H1 (cell line): Measurements from ENCODE around the gene ZMIZ1. TPM values are rescaled to one million over a fixed set of nuclear protein-coding genes. Genes with fewer than 3 reads are reported as not detected.

Experiments
- ASH2L ChIP-seq: fragments of 200-600, 300-600 bp; sonication (generic); IDR thresholded peaks from one replicate; pipeline ENCODE4 v1.7.1; 2017; ENCODE audit warnings: low read length
- CTBP2 ChIP-seq: IDR thresholded peaks from 2 replicates; pipeline ENCODE4 v1.7.0; 2011; ENCODE audit warnings: borderline replicate concordance, mild to moderate bottlenecking, moderate library complexity, mixed read lengths, low read length; ENCODE audit not compliant: insufficient read depth, insufficient read length
- FOSL1 ChIP-seq: IDR thresholded peaks from 2 replicates; pipeline ENCODE4 v1.6.1; 2011; ENCODE audit warnings: mild to moderate bottlenecking, low read depth, low read length, moderate library complexity; ENCODE audit not compliant: insufficient read depth
- JUN ChIP-seq: IDR thresholded peaks from 2 replicates; pipeline ENCODE4 v1.6.1; 2011; ENCODE audit warnings: low read depth, mild to moderate bottlenecking, improper control_type of control experiment, low read length
- KDM5A ChIP-seq: fragments of 200-600 bp; IDR thresholded peaks from 2 replicates; pipeline ENCODE4 v1.7.1; 2012; ENCODE audit warnings: mild to moderate bottlenecking, low read length, inconsistent platforms, mixed read lengths
- NANOG ChIP-seq: IDR thresholded peaks from 2 replicates; pipeline ENCODE4 v1.6.1; 2011; ENCODE audit warnings: low read length, low read depth, mild to moderate bottlenecking, inconsistent platforms; ENCODE audit not compliant: insufficient read depth, poor library complexity, severe bottlenecking
- RAD21 ChIP-seq, 2 experiments: IDR thresholded peaks in 1 of 2; conservative IDR thresholded peaks in 1 of 2; 2 replicates each; pipeline ENCODE4 v1.6.1; 2011; ENCODE audit warnings: low read depth in 2 of 2, low read length in 2 of 2, improper control_type of control experiment in 1 of 2, inconsistent platforms in 1 of 2, mild to moderate bottlenecking in 1 of 2, moderate library complexity in 1 of 2
- SP2 ChIP-seq: IDR thresholded peaks from 2 replicates; pipeline ENCODE4 v1.6.1; 2012; ENCODE audit warnings: mild to moderate bottlenecking, low read length, inconsistent platforms
- YY1 ChIP-seq: IDR thresholded peaks from 2 replicates; pipeline ENCODE4 v1.6.1; 2011; ENCODE audit warnings: low read depth, mild to moderate bottlenecking, low read length
- polyA plus RNA-seq, 7 experiments: library from polyadenylated mRNA; depleted of rRNA in 3 of 7; stranded (reverse) in 5 of 7; unstranded in 2 of 7; fragments of >200 nt in 5 of 7; fragments of 200-250 nt in 2 of 7; gene quantifications; 1 replicate in 5 of 7; 2 replicates in 1 of 7; 4 replicates in 1 of 7; pipeline versions ENCODE4 v1.2.1 to v1.2.3, GENCODE V29; 2011 to 2013; ENCODE audit warnings: missing spikeins in 2 of 7, mixed read lengths in 2 of 7
- total RNA-seq: library from RNA; stranded (reverse); fragmentation: NEBNext Ultra II Directional; extraction: Animal tissue kit (Norgen Biotek cat#: 25700); gene quantifications from 2 replicates; pipeline ENCODE4 v1.2.1, GENCODE V29; 2021
- TF ChIP-seq, protein P1 (sequence below): fragments of 300-600 bp; sonication (generic); IDR thresholded peaks from 2 replicates; pipeline ENCODE4 v1.7.1; 2012; ENCODE audit warnings: low read length, moderate library complexity, mild to moderate bottlenecking, inconsistent platforms; ENCODE audit not compliant: insufficient replicate concordance
- TF ChIP-seq, protein P2 (sequence below): IDR thresholded peaks from 2 replicates; pipeline ENCODE4 v1.6.1; 2011; ENCODE audit warnings: low read depth, mild to moderate bottlenecking, low read length; ENCODE audit not compliant: insufficient read depth

Gene ZMIZ1
- total and polyA plus RNA-seq, 2 of the 8 experiments (the other 6 are each of a cell fraction or from before 2014, with no cell fraction given): 8.1 to 28.0 TPM

- TF ChIP-seq, protein P1, sequence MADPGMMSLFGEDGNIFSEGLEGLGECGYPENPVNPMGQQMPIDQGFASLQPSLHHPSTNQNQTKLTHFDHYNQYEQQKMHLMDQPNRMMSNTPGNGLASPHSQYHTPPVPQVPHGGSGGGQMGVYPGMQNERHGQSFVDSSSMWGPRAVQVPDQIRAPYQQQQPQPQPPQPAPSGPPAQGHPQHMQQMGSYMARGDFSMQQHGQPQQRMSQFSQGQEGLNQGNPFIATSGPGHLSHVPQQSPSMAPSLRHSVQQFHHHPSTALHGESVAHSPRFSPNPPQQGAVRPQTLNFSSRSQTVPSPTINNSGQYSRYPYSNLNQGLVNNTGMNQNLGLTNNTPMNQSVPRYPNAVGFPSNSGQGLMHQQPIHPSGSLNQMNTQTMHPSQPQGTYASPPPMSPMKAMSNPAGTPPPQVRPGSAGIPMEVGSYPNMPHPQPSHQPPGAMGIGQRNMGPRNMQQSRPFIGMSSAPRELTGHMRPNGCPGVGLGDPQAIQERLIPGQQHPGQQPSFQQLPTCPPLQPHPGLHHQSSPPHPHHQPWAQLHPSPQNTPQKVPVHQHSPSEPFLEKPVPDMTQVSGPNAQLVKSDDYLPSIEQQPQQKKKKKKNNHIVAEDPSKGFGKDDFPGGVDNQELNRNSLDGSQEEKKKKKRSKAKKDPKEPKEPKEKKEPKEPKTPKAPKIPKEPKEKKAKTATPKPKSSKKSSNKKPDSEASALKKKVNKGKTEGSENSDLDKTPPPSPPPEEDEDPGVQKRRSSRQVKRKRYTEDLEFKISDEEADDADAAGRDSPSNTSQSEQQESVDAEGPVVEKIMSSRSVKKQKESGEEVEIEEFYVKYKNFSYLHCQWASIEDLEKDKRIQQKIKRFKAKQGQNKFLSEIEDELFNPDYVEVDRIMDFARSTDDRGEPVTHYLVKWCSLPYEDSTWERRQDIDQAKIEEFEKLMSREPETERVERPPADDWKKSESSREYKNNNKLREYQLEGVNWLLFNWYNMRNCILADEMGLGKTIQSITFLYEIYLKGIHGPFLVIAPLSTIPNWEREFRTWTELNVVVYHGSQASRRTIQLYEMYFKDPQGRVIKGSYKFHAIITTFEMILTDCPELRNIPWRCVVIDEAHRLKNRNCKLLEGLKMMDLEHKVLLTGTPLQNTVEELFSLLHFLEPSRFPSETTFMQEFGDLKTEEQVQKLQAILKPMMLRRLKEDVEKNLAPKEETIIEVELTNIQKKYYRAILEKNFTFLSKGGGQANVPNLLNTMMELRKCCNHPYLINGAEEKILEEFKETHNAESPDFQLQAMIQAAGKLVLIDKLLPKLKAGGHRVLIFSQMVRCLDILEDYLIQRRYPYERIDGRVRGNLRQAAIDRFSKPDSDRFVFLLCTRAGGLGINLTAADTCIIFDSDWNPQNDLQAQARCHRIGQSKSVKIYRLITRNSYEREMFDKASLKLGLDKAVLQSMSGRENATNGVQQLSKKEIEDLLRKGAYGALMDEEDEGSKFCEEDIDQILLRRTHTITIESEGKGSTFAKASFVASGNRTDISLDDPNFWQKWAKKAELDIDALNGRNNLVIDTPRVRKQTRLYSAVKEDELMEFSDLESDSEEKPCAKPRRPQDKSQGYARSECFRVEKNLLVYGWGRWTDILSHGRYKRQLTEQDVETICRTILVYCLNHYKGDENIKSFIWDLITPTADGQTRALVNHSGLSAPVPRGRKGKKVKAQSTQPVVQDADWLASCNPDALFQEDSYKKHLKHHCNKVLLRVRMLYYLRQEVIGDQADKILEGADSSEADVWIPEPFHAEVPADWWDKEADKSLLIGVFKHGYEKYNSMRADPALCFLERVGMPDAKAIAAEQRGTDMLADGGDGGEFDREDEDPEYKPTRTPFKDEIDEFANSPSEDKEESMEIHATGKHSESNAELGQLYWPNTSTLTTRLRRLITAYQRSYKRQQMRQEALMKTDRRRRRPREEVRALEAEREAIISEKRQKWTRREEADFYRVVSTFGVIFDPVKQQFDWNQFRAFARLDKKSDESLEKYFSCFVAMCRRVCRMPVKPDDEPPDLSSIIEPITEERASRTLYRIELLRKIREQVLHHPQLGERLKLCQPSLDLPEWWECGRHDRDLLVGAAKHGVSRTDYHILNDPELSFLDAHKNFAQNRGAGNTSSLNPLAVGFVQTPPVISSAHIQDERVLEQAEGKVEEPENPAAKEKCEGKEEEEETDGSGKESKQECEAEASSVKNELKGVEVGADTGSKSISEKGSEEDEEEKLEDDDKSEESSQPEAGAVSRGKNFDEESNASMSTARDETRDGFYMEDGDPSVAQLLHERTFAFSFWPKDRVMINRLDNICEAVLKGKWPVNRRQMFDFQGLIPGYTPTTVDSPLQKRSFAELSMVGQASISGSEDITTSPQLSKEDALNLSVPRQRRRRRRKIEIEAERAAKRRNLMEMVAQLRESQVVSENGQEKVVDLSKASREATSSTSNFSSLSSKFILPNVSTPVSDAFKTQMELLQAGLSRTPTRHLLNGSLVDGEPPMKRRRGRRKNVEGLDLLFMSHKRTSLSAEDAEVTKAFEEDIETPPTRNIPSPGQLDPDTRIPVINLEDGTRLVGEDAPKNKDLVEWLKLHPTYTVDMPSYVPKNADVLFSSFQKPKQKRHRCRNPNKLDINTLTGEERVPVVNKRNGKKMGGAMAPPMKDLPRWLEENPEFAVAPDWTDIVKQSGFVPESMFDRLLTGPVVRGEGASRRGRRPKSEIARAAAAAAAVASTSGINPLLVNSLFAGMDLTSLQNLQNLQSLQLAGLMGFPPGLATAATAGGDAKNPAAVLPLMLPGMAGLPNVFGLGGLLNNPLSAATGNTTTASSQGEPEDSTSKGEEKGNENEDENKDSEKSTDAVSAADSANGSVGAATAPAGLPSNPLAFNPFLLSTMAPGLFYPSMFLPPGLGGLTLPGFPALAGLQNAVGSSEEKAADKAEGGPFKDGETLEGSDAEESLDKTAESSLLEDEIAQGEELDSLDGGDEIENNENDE: no peak
- no peak for TF ChIP-seq YY1
- TF ChIP-seq JUN: no peak
- no peak for TF ChIP-seq CTBP2
- no peak for TF ChIP-seq NANOG
- TF ChIP-seq FOSL1: no peak
- no peak for TF ChIP-seq KDM5A
- no peak for TF ChIP-seq ASH2L
- TF ChIP-seq, protein P2, sequence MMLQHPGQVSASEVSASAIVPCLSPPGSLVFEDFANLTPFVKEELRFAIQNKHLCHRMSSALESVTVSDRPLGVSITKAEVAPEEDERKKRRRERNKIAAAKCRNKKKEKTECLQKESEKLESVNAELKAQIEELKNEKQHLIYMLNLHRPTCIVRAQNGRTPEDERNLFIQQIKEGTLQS: no peak
- TF ChIP-seq RAD21 (IDR thresholded peaks at IDR 0.05 in 1 of 2, conservative IDR thresholded peaks at IDR 0.05 in 1 of 2; ENCODE audit: low read depth in 2 of 2, low read length in 2 of 2): no peak
- no peak for TF ChIP-seq SP2
Measured at GRCh38 chr10:79353000-79353406, 284.2 kb downstream of the ZMIZ1 start (continued).
